ENCODE data around the gene ZBTB5. TPM values are rescaled to one million over a fixed set of nuclear protein-coding genes. Genes with fewer than 3 reads are reported as not detected.

The ZBTB5 gene
- total and polyA plus RNA-seq, 2 of the 13 experiments (the other 11 are each of a cell fraction or from before 2014, with no cell fraction given): 12.5 to 20.5 TPM

GRCh38 chr9:37424686-37425297, 40.5 kb downstream of the ZBTB5 start:
- peak; percentile 26 for TF ChIP-seq HNRNPLL (IDR thresholded peaks at IDR 0.05; ENCODE audit: low read depth, low read length, poor library complexity, severe bottlenecking)
- no peak for TF ChIP-seq MEIS2 (CRISPR knock-in tag; IDR thresholded peaks at IDR 0.05)
- TF ChIP-seq DR1 (CRISPR knock-in tag; IDR thresholded peaks at IDR 0.05): 0 out of 2 replicates have a peak, but pooled peaks have one; percentile 20
- TF ChIP-seq ZFP36 (IDR thresholded peaks at IDR 0.05; ENCODE audit: borderline replicate concordance, low read depth, low read length, partially characterized antibody): no peak
- TF ChIP-seq RBFOX2 (IDR thresholded peaks at IDR 0.05; ENCODE audit: low read depth, low read length): peak; percentile 53
- no peak for TF ChIP-seq PBX3 (CRISPR knock-in tag; IDR thresholded peaks at IDR 0.05; ENCODE audit: borderline replicate concordance)
- TF ChIP-seq ZFP91 (CRISPR knock-in tag; IDR thresholded peaks at IDR 0.05; ENCODE audit: borderline replicate concordance): peak; percentile 56; the same call in 1 of the 2 replicates
- TF ChIP-seq ZBTB43 (CRISPR knock-in tag; conservative IDR thresholded peaks at IDR 0.05): no peak
- TF ChIP-seq ZNF687 (CRISPR knock-in tag; IDR thresholded peaks at IDR 0.05): peak; percentile 18; the same call in 1 of the 2 replicates
- no peak for TF ChIP-seq SIX4 (CRISPR knock-in tag; IDR thresholded peaks at IDR 0.05)
- Histone ChIP-seq H3K9me3 (ENCODE audit: low read length) (no peaks in the 10 kb centered on the region), H3K4me3 (replicated peaks in 1 of 3; ENCODE audit: insufficient read depth in 1 of 3, low read depth in 2 of 3, low read length in 3 of 3) (peak overlapping the region in 1 of 3 experiments; percentile 86; a peak in 1 of 6 replicates), H3K27me3 (ENCODE audit: control insufficient read depth in 1 of 2, insufficient read depth in 2 of 2, low read length in 2 of 2) (no peaks in the 10 kb centered on the region), H2AFZ (ENCODE audit: low read length) (no peak overlapping the region), H3K4me2 (ENCODE audit: low read depth, low read length) (peak overlapping the region; percentile 81), H3K4me1 (ENCODE audit: insufficient read depth, low read length) (peaks cover 42% of the 10 kb centered on the region), H3K36me3 (replicated peaks in 1 of 2; ENCODE audit: control insufficient read depth in 1 of 2, insufficient read depth in 2 of 2, low read length in 2 of 2) (peaks cover 16 to 30% of the 10 kb centered on the region in 2 experiments; a peak in 4 of 5 replicates), H3K9ac (ENCODE audit: insufficient read depth, low read depth, low read length) (no peak overlapping the region), H3K27ac (ENCODE audit: extremely low read length, insufficient read depth, low read length) (peak overlapping the region; percentile 88), H4K20me1 (ENCODE audit: insufficient read depth, low read length) (peaks cover 4% of the 10 kb centered on the region; the same call in 1 of the 2 replicates), H3K79me2 (ENCODE audit: insufficient read depth, low read length) (peaks cover 28% of the 10 kb centered on the region)
- ChIA-PET CTCF (ENCODE audit: low intra/inter-chr PET ratio, low total read pairs) (no interaction called here), POLR2A (interaction anchor here (1.0 to 3.6 kb wide), 2 partner anchors 16 to 41 kb away, joined by 3 to 34 read pairs; partner anchors contain the start of gene ZBTB5)
- FAIRE-seq (no peak), DNase-seq (ENCODE audit: low spot score) (no peak), ATAC-seq (no peak)
- in situ Hi-C loops (cut with HindIII; ENCODE audit: extremely low pct_ligation_motif_present, low pct_unique_long_range_greater_than_20kb) (no loop called here), intact Hi-C loops (cut with micrococcal nuclease; ENCODE audit: unreplicated experiment) (no loop called here)
- BruUV-seq (replicated peaks): no TSS peak
- WGBS (ENCODE audit: low lambda C conversion rate): 100% methylated on average over 1 of the region's 18 CpGs

Data from HepG2 (cell line).